SU-DHL-6 (cell line): ENCODE measurements around the gene SSNA1.

Experiments
- H2AFZ ChIP-seq: fragments of 200-600 bp; sonication (generic); 2 replicates; pipeline ENCODE4 v1.6.1; 2014; ENCODE audit warnings: low read depth, mild to moderate bottlenecking, moderate library complexity, mixed read lengths, antibody characterized with exemption, low read length; ENCODE audit not compliant: severe bottlenecking
- H3F3A ChIP-seq: fragments of 200-600 bp; shearing (Covaris generic); 2 replicates; pipeline ENCODE4 v1.6.0; 2016; ENCODE audit warnings: antibody characterized with exemption, mild to moderate bottlenecking; ENCODE audit not compliant: insufficient read depth
- H3K27ac ChIP-seq: fragments of 200-600 bp; sonication (generic); 2 replicates; pipeline ENCODE4 v1.5.1; 2016; ENCODE audit warnings: low read depth, mild to moderate bottlenecking, low read length, moderate library complexity, mixed read lengths
- H3K27me3 ChIP-seq: fragments of 200-600 bp; sonication (generic), shearing (Covaris generic); 2 replicates; pipeline ENCODE4 v1.6.0; 2014; ENCODE audit warnings: mild to moderate bottlenecking, low read length
- H3K36me3 ChIP-seq: fragments of 200-600 bp; sonication (generic); 2 replicates; pipeline ENCODE4 v1.6.1; 2014; ENCODE audit warnings: mild to moderate bottlenecking, low read length, mixed read lengths
- H3K4me2 ChIP-seq: fragments of 300-600, 200-600 bp; shearing (Covaris generic), sonication (generic); 2 replicates; pipeline ENCODE4 v1.6.0; 2014; ENCODE audit warnings: low read length, low read depth, mild to moderate bottlenecking; ENCODE audit not compliant: poor library complexity, severe bottlenecking
- H3K4me3 ChIP-seq: fragments of 200-600 bp; sonication (generic); 2 replicates; pipeline ENCODE4 v1.5.1; 2014; ENCODE audit warnings: antibody characterized with exemption, low read length, mild to moderate bottlenecking, mixed read lengths; ENCODE audit not compliant: insufficient read depth, poor library complexity, severe bottlenecking
- H3K79me2 ChIP-seq: fragments of 200-600 bp; sonication (generic); 2 replicates; pipeline ENCODE4 v1.6.1; 2014; ENCODE audit warnings: mild to moderate bottlenecking, low read length, moderate library complexity; ENCODE audit not compliant: insufficient read depth
- H3K9ac ChIP-seq: fragments of 200-600 bp; sonication (generic); 2 replicates; pipeline ENCODE4 v1.7.0; 2014; ENCODE audit warnings: mild to moderate bottlenecking, low read length
- H3K9me2 ChIP-seq: fragments of 200-600 bp; sonication (generic); replicated peaks from 2 replicates; pipeline ENCODE4 v1.6.1; 2014; ENCODE audit warnings: low read length; ENCODE audit not compliant: insufficient read depth
- H3K9me3 ChIP-seq: fragments of 200-600 bp; sonication (generic); 2 replicates; pipeline ENCODE4 v1.6.1; 2014; ENCODE audit warnings: low read length, mixed read lengths; ENCODE audit not compliant: insufficient read depth
- H4K20me1 ChIP-seq: fragments of 200-600 bp; sonication (generic); 2 replicates; pipeline ENCODE4 v1.6.1; 2014; ENCODE audit warnings: low read depth, mild to moderate bottlenecking, antibody characterized with exemption, low read length, moderate library complexity, mixed read lengths
- EZH2phosphoT487 ChIP-seq: fragments of 200-600 bp; sonication (generic), shearing (Covaris generic); conservative IDR thresholded peaks from 2 replicates; pipeline ENCODE4 v1.6.1; 2018; ENCODE audit warnings: mild to moderate bottlenecking, antibody characterized with exemption, low read length, moderate library complexity, mixed read lengths
- TF ChIP-seq, protein P1 (sequence below): fragments of 200-600 bp; sonication (generic); IDR thresholded peaks from one replicate; pipeline ENCODE4 v1.5.1; 2017; ENCODE audit warnings: antibody characterized with exemption, mild to moderate bottlenecking, low read length, moderate library complexity; ENCODE audit not compliant: insufficient read depth, poor library complexity, severe bottlenecking

SSNA1 gene

DNA sequence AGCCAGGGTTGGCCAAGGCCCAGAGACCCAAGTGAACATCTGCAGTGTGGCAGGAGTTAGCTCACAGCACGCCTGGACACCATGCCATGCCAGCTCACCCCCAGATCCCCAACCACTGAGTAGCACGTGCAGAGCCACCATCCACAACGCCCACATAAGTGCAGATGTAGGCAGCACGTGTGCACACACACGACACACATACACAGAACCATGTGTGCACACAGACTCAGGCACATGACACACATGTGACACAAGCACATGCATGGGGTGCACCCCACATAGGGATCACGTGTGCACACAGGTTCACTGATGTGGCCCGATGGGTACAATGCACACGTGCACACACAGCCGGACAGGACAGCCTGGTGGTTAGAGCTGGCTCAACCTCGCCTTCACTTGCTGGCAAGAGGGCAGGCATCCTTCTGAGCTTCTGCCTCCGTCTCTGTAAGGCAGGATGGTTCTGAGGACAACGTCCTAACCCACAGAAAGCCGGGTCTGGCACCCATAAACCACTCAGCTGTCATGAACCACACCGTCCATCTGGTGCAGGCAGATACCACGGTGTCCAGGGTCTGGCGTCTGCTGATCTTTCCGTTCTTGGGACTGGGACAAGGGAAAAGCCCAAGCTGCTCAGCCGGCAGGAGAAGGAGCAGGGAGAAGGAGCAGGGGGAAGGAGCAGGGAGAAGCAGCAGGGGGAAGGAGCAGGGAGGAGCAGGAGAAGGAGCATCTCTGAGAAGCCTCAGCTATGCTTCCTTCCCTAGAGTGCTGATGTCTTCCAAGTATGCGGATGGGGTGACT, 30.7 kb upstream of the SSNA1 start:
- Histone ChIP-seq H3K27me3 (no peaks in the 10 kb centered on the region), H4K20me1 (no peaks in the 10 kb centered on the region), H3K9ac (no peak overlapping the region), H3K9me2 (no peaks in the 10 kb centered on the region), H3K4me2 (no peak overlapping the region), H2AFZ (no peak overlapping the region), H3F3A (no peaks in the 10 kb centered on the region), H3K27ac (no peak overlapping the region), H3K79me2 (no peaks in the 10 kb centered on the region), H3K9me3 (no peaks in the 10 kb centered on the region), H3K4me3 (no peak overlapping the region), H3K36me3 (no peaks in the 10 kb centered on the region)
- TF ChIP-seq, protein P1, sequence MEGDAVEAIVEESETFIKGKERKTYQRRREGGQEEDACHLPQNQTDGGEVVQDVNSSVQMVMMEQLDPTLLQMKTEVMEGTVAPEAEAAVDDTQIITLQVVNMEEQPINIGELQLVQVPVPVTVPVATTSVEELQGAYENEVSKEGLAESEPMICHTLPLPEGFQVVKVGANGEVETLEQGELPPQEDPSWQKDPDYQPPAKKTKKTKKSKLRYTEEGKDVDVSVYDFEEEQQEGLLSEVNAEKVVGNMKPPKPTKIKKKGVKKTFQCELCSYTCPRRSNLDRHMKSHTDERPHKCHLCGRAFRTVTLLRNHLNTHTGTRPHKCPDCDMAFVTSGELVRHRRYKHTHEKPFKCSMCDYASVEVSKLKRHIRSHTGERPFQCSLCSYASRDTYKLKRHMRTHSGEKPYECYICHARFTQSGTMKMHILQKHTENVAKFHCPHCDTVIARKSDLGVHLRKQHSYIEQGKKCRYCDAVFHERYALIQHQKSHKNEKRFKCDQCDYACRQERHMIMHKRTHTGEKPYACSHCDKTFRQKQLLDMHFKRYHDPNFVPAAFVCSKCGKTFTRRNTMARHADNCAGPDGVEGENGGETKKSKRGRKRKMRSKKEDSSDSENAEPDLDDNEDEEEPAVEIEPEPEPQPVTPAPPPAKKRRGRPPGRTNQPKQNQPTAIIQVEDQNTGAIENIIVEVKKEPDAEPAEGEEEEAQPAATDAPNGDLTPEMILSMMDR, result no peak
- no peak for TF ChIP-seq EZH2phosphoT487

DNA sequence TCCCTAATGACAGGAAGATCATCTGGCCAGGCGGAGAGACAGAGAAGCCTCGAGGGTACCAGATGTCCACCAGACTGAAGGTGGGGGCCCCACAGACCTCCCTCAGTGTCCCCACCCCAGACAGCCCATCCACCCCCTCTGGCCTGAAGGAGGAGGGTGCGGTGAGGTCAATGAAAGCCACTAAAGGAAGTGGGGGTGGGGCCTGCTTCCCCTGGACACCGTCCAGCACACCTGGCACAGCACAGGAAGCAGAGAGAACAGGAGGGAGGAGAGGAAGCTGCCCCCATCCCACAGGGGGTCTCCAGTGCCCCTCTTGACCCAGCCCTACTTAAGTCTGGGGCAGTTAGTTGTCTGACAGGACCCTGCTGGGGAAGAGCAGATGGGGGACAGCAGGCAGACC, 29.9 kb upstream of the SSNA1 start:
- no peaks in the 10 kb centered on the region for H3K79me2 ChIP-seq
- H3F3A ChIP-seq, result no peaks in the 10 kb centered on the region
- TF ChIP-seq EZH2phosphoT487, result no peak
- TF ChIP-seq, protein P1, result no peak
- H3K9me2 ChIP-seq, result no peaks in the 10 kb centered on the region
- H3K9ac ChIP-seq, result no peak overlapping the region
- no peak overlapping the region for H3K27ac ChIP-seq
- no peaks in the 10 kb centered on the region for H3K27me3 ChIP-seq
- H3K9me3 ChIP-seq, result no peaks in the 10 kb centered on the region
- H2AFZ ChIP-seq, result no peak overlapping the region
- H3K4me3 ChIP-seq, result no peak overlapping the region
- no peaks in the 10 kb centered on the region for H4K20me1 ChIP-seq
- no peaks in the 10 kb centered on the region for H3K36me3 ChIP-seq
- no peak overlapping the region for H3K4me2 ChIP-seq

DNA sequence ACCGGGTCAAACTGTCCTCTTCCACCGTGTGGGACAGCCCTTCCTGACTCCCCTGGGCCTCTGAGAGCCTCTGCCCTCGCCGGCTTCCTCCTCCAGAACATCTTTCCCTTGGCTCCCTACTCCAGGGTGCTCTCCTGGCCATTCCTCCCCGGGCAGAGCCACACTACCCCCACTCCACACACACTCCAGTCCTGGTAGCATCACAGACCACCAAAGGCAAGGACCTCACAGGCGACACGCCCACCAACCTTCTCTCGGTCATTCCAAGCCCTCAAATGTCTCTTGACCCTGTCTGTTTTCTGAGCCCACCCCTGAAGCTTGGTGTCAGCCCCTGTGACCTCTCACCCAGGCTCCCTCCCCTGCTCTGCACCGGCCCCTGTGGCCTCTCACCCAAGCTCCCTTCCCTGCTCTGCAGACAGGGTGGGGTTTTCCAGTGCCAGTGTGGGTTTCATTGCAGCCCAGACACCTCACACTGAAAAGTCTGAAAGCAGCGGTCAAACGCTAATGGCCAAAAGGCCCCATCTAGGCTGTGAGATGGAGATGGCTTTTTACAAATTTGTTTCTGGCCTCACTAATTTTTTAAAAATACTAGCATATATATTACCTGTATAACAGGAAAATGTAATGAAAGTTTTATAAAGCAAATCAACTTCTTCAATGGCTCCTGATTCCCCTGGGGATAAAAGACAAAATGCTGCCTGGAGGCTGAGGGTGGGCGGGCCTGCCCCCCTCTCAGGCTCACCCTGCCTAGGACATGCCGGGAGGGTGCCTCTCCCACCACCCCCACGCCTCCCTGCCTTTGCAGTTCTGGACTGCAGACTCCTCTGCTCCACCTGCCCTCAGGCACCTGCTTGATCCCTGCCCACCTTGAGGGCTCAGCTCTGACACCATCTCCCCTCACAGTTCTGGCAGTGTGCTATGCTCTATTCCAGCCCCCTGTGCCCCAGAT, 29.1 kb upstream of the SSNA1 start:
- Histone ChIP-seq H3K27ac (no peak overlapping the region), H3K4me2 (no peak overlapping the region)

More for the DNA sequence above, 29.1 kb upstream of the SSNA1 start:
- Histone ChIP-seq H3F3A (no peaks in the 10 kb centered on the region), H3K9me3 (no peaks in the 10 kb centered on the region), H2AFZ (no peak overlapping the region), H3K4me3 (no peak overlapping the region), H3K9me2 (no peaks in the 10 kb centered on the region), H3K9ac (no peak overlapping the region), H3K27me3 (no peaks in the 10 kb centered on the region), H3K79me2 (no peaks in the 10 kb centered on the region), H3K36me3 (no peaks in the 10 kb centered on the region), H4K20me1 (no peaks in the 10 kb centered on the region)
- no peak for TF ChIP-seq EZH2phosphoT487
- TF ChIP-seq, protein P1, result no peak
